Measurements from ENCODE around the gene ADGRB3.
"Not testable (repeated sequence)": the region's sequence is repeated elsewhere in the genome, so short reads cannot be mapped to it uniquely, and the experiment has no call there.

ADGRB3 gene

DNA sequence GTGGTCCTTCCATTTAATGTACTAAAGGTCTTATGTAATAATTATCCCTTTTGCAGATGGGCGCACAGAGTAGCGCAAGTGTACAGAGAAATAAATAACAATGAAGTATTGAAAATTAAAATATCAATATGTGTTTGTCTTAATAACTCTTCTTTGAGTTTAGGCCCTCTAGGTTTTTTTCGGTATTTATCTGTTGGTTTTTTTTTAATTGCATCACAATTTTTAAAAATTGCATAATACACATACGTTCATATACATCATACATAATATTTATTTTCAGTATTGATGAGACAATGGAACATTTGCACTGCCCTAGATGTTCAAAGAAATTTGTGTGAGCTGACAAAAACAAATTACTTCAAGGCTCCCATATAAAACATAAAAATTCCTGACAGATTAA lies 15.1 kb downstream of the ADGRB3 start:
- DNase-seq (ENCODE audit: low read depth): no peak

DNA sequence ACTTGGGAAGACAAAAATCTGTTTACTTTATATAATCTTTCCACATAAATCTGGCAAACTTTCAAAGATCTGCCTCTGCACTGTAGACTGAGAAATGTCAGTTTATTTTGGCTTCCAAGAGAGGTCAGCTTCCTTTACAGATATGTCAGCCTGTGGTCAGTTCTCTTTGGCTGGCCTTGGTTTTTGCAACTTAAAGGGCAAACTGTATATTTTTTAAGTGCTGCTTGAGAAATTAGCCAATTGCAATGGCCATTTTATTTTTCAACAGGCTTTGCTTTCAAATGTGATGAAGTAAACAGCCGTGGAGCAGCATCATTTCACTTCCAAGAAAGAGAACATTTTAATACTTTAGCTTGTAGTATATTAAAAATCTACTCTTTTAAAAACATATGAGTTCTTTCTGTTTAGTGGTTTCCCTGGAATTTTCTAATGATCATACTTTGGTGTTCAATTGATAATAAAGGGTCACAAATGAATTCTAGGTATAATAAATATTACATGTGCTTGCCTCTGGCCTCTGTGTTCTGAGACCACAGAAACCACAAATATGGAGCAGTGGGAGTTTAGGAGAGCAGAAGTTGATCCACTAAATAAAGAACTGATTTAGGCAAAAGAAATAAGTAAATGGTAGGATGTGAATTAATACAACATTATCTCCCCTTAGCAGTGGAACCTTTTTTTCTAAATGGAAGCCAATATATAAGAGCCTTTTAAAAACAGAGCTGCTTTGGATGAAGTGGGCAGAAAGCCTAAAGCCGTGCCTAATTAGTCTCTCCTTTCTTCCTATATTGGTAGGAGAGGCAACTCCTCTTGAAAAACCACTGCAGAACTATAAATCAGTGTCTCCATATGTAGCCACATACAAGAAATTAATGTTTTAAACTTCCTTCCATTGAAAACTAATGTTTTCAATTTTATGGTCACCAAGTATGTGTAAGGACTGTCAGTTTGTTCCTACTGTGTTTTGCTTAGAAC lies 16.2 kb downstream of the ADGRB3 start:
- DNase-seq (ENCODE audit: low read depth): no peak

DNA sequence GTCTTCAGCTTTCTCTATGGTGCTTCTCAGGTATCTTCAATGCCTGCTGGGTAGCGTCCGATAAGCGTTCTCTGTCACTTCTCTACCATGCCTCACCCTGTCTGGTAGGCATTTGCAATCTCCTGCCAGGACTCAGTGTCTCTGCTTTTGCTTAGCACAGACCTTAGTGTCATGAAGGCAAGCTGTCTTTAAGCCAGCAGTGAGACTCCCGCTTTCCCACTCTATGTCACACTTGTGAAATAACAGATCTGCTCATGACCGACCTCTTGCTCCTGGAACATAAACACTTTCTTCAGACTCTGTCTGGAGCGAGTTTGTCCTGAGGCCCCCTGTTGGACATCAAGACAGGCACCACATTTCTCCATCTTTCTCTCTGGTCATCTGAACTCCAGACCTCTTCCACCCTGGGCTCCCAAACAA lies 17.0 kb downstream of the ADGRB3 start:
- DNase-seq (ENCODE audit: low read depth): no peak

DNA sequence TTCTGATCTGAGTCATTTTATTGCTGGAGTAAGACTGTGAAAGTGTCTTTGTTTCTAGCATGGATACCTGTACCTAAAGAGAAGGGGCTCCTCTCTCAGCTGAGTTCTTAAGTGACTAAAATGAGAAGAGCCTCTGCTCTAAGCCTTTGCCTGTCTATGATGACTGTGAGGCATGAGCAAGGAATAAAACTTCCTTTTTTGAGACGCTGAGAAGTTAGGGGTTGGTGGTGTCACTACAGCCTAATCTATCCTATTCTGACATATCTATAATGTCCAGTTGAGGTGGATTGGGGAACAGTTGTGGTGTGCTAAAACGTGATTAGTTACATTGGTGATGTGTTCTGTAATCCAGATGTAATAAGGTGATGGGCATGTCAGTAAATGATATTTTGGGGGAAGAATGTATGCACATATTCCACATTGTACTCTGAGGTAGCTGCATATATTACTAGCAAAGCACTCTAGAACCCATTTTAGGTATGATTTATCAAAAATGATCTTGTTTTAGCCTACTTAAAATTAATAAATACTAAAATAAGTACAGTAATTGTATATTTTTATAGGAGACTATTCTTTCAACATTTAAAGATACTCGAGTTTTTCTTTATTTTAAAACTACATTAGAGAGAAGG lies 18.1 kb downstream of the ADGRB3 start:
- no peak for DNase-seq (ENCODE audit: low read depth)

DNA sequence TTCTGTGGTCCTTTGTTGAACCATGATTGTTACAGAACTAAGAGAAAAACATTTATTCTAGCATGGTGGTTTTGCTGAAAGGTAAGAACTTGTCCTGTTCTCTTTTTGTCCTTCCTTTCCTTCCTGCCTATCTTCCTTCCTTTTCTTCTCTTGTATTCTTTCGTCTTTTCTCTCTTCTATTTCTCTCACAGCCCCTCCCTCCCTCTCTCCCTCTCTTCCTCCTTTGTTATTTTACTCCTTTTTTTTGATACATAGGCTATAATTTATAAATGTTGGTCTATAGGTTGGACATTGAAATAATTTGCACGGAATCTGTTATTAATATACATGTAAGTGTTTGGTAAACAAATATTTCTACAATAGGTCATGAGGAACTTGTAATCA lies 18.6 kb downstream of the ADGRB3 start:
- no peak for DNase-seq (ENCODE audit: low read depth)

DNA sequence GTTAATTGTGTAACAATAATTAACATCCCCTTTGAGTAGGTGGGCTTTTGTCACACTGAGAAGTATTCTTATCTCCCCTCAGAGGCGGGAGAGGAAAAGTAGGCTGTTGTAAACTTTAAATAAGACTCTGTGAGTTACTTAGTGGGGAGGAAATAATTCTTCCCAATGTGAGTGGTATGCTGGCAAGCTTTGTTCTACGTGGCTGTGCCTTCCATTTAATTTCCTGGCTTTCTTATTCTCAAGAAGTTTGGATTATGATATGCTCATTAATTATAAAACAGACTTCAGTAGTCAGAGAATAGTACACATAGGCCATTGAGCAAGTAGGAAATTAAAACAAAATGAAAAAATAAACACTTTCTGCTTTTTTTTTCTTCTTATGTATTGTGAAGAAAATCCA lies 19.1 kb downstream of the ADGRB3 start:
- no peak for DNase-seq (ENCODE audit: low read depth)

DNA sequence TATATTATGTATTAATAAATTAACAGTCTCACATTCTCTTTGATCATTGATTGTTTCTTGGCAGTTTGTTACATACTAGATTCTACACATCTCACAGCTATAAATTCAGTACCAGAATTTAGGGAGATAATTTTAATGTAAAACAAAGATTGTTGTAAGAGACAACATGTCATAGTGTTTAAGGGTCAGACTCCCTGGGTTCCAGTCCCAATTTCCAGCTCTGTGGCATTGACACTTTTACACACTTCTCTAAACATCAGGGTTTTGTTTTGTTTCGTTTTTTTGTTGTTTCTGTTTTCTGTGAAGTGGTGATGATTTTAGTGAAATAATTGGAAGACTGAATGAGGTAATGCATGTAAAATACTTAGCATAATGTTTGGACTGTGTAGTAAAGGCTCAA lies 19.9 kb downstream of the ADGRB3 start:
- no peak for DNase-seq (ENCODE audit: low read depth)

DNA sequence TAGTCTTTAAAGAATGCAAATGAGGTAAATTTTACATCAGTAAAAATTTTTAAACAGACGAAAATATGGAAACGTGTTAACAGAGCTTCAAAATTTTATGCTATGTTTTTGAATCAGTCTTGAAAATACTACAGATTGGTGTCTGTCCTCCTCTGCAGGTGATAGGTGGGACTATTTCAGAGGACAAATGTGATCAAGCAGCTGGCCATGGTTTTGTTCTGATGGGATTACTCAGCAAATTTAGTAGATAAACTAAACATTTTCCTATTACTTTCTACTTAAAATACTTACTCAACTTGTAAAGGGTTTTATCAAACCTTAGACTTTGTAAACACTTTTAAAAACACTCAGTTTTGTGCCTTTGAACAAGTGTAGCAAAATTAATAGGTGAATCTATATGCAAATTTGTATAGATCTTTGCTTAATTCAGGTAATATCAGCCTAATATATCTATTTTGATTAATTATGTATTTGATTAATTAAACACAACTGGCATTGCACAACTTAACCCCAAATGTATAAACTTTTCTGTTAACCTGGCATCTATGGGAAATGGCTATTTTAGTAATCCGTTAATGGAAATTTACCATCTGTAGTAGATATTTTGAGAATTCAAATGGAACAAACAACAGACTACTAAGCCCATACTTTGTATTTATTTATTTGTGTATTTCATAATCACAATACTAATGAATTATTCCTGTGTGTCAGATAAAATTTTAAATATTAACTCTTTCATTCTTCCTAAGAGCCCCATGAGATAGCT lies 22.5 kb downstream of the ADGRB3 start:
- no peak for DNase-seq (ENCODE audit: low read depth)

DNA sequence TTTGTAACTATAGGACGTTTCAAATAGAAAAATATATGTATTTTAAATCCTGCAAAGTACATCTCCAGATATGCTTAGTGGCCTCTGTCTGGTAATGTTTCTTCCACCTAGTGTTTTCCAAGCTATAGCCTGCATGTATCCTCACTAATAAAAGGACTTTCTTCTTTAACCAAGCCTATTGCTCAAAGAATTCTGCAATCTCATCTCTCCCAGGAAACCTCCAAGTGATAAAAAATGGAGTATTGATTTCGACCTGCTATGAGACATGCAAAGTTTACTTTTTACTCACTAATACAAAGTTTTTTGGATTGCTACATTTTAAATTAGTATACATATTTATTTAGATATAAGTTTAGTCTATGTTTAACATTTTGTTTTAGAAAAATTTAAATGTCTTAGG lies 23.3 kb downstream of the ADGRB3 start:
- no peak for DNase-seq (ENCODE audit: low read depth)

DNA sequence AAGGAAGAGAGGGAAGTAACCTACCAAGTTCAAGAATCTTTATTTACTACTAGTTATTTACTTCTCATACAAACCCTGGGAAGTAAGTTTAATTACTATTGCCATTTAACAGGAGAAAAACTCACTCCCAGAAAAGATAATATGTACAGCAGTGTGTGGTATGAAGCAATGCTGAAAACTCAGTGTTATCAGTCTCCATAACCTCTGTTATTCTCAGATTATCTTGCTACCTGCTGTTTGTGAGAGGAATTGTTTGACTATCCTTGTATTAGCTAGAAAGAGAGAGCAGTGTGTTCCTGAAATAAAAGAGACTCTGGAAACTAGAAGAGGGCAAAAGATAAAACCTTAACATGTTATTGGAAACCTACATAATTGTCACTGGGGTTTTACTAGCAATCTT lies 38.2 kb downstream of the ADGRB3 start:
- DNase-seq (ENCODE audit: low read depth): no peak

DNA sequence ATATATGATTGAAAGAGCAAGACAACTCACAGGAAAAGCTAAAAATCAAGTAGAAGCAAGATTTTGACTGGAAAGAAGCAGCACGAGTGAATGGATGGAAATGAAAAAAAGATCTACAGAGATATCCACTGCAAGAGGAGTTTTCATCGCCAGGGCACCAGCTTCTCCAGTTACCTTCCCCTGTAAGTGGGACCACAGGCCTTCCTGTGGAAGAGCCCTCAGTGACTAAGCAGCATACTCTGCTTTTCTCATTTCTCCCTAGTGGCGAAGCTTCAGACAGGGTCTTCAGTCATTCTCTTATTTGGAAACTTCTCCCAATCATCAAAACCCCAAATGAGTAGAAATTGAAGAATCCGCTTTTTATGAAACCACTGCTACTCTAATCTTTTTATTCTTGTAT lies 40.5 kb downstream of the ADGRB3 start:
- DNase-seq (ENCODE audit: low read depth): no peak

DNA sequence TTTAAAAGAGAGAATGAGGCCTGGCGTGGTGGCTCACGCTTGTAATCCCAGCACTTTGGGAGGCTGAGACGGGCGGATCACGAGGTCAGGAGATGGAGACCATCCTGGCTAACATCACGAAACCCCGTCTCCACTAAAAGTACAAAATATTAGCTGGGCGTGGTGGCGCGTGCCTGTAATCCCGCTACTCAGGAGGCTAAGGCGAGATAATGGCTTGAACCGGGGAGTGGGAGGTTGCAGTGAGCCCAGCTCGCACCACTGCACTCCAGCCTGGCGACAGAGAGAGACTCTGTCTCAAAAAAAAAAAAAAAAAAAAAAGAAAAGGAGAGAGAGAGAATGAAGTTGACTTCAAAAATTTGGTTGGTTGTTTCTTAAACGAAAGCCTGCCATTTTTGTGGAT lies 41.0 kb downstream of the ADGRB3 start:
- DNase-seq (ENCODE audit: low read depth): not testable (repeated sequence)

DNA sequence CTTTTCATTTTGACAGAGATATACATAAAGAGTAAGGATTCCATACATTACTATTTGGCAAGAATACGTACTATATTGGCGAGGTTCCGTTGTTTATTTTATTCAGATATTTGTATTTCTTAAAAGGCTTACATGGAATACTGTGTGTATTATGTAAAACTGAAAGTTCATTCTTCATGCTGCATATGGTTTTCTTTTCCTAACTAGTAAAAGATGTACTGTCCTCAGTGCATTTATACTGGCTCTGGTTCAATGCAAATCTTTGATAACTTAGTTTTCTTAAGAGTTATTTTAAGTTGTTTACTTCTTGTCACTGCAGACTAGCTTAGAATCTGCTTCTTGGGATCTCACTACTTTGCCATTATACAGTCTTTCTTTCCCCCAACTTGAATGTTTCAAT lies 42.0 kb downstream of the ADGRB3 start:
- no peak for DNase-seq (ENCODE audit: low read depth)

DNA sequence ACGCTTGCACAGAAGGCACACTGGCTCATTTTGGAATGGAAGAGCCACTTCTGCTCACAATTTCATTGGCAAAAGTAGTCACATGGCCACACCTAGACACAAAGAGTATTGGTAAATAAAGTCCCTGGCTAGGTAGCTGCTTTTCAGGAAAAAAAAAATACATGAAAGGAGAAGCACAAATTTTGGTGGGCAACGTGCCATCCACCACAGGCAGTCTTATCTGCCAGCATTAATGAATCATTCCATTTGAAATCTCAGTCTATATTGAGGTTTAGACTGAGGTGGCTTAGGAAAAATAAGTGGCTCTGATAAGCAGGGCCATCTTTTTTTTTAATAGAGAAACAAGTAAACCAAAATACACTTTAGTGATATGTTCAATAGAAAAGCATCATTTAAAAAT lies 44.3 kb downstream of the ADGRB3 start:
- no peak for DNase-seq (ENCODE audit: low read depth)

DNA sequence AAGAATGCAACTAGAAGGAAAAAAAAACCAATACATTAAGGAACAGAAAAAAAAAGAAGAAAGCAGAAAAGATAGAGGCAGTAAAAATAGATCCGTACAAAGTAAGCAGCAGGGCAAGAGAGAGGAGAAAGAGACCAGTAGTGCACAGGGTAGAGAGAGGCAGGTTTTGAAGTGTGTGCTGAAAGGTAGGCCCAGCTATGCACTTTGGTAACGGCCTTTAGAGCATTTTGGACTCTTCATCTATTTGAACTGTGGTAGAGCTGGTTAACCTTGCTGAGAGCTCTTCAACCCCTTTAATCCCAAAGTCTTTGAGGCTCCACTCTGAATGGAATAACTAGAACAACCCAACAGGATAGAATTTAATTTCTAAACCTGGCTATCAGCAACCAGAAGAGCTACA lies 45.2 kb downstream of the ADGRB3 start:
- DNase-seq (ENCODE audit: low read depth): no peak

DNA sequence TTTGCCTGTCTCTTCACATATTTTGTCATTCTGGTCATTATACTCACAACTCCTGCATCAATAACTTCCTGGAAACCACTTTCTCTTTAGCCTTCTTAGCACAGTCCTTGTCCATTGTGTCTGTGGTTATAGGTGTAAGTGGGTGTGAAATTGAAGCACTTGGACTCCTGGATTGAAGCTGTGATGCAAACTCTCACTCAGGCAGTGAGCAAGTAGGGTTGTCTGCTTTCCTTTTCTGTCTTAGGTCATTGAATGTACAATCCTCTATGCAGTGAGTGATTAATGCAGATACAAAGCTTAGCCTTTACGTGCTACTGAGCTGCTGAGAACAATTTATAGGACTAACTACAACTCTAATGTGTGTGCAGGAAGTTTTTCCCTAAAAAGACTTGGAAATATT lies 54.8 kb downstream of the ADGRB3 start:
- no peak for DNase-seq (ENCODE audit: low read depth)

DNA sequence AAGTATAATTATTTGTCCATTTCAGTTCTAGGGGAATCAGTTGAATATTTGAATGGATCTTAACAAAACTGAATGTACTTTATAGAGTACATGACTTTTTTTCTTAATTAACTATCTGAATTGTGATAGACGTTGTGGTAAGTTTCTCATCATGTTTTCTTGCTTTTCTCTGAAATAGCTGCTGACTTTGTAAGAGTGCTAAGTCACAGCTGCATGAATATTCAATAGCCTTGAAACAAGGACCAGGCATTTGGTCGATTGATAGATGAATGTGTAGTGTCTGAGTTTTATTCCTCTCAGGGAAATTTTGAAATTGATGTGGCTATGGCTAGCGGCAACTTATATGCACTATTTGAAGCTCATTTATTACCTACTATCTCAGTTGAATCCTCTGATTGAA lies 56.0 kb downstream of the ADGRB3 start:
- no peak for DNase-seq (ENCODE audit: low read depth)

DNA sequence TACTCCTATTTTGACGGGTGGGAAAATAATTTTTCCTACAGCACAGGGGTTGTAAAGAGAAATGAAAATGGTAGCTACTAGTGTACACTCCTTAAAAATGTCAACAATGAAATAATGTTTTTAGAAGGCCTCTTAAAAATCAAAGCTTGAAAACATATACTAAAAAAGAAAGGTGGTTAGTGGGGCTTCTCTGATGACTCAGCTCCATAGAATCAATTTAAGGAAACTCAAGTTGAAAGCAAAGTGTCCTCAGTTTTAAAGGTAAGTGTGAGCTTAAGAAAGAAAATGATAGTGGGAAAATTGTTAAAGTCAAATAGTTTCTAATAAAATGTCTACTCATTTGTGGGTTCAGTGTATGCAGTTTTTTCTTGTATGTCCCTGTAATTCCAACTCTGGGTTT lies 58.2 kb downstream of the ADGRB3 start:
- DNase-seq (ENCODE audit: low read depth): no peak

DNA sequence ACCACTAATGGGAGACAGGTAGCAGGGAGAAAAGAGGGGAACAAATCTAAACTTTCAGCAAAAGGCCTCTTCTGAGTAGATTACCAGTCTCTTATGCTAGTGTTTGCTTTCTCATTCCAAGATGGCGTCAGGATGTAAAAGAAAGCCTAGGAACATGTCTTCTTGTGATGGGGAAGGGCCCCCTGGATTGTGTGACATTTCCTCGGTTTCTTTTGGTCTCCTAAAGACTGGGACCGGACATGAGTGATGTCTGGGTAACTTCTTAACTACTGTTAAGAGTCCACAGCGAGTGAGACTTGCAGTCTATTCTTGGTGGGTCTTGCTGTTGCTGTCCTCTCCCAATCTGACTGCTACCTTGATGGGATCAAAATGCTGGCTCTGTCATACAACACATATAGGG lies 60.3 kb downstream of the ADGRB3 start:
- DNase-seq (ENCODE audit: low read depth): no peak

DNA sequence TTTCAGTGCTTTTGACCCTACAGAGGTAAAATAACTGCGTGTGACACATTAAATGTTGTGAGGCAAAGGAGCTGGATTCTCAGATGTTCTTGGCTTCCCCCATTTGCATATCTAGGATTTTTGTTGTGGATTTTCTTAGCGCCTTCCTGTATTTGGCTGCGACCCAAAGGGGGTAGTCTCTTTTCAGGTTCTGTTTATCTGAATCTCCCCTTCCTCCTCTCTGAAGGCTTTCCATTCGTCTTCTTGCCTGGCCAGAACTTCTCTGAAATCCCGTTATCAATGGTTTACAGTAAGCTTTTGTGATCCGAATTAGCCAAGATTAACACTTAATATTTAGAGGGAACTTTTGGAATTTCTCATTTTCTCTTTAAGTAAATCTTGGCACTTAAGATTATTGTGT lies 60.8 kb downstream of the ADGRB3 start:
- DNase-seq (ENCODE audit: low read depth): no peak

DNA sequence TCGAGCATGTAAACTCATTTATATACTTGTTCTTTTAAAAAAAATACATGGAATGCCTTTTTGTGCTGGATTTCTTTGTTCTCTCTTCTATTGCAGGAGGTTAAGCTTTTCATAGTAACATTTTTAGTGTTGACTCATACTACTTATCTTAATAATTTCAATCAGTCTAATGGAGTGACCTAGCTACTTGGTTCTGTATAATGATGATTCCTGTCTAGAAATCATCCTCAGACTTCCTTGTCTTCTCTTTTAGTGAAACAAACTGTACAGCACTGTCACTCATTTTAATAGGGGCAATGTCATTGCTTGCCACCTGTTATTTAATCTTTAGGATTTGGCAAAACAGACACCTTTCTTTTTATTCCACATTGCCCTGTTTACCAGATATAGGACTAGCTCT lies 62.3 kb downstream of the ADGRB3 start:
- no peak for DNase-seq (ENCODE audit: low read depth)

DNA sequence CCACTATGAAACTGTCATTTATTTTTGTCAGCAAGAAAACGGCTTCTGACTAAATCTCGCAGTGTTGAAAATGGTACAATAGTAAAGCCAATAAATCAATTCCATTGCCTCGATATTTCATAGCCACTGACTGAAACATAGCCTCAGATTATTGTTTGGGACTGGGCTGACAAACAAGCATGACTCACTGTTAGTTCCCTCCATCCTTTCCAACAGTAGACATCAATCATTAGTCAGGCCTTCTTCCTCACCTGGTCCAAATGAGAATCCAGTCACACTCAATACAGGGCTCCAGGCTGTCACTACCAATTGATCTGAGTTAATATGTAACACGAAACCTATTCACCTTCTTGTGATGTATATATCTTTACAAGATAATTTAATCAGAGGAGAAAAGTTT lies 66.1 kb downstream of the ADGRB3 start:
- DNase-seq (ENCODE audit: low read depth): no peak

DNA sequence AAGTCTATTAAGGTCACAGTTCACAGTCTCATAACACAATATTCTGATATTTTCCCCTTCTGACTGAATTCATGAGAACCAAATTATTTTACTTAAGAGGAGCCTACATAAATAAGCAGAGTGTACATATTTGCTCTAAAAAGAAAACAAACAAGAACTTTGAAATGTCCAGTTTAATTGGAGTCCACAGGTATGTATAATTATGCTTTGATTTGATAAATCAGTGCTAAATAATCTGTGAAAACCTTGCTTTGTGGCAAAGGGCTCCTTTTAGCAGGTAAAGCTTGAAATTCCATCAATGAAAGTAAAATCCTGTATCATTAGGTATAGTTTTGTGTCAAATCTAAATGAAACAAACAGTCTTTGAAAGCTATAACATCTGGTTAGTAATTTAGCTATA lies 69.4 kb downstream of the ADGRB3 start:
- no peak for DNase-seq (ENCODE audit: low read depth)

Measured in stimulated activated CD8-positive, alpha-beta memory T cell treated with anti-CD3 and anti-CD28 coated beads, Interleukin-12 subunit alpha, Interleukin-12 subunit beta, amount 100 ng/mL, for 4 hours (primary cell).